HK-2 (cell line): ENCODE data around the gene INTS15.

Experiments used
- DNase-seq: peaks from one replicate; pipeline ENCODE4 v3.0.0-alpha.2; 2018; ENCODE audit not compliant: unreplicated experiment

The INTS15 gene

GRCh38 chr7:6655636-6656385 lies 66.0 kb downstream of the INTS15 start:
- DNase-seq = no peak

DNA sequence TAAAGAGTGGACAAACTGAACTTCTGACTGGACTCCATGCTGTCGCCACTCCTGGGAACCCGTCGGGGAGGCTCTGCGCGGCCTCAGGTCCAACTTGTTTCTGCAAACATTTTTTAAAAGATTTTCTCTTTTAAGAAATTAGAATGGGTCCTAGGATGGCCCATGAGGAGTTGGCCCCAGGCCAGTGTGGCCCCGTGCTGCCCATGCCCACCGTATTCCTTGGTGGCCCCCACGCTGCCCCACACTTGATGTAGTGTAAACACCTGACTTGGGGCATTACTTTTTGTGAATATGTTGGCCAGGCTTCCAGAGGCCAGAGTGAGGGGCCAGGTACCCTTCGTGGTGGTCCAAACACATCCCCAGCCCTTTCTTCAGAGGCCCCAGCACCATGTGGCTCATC lies 66.6 kb downstream of the INTS15 start:
- no peak for DNase-seq
